Astrocyte (in vitro differentiated cells and primary cell): ENCODE measurements around the gene KAT2A. TPM values are rescaled to one million over a fixed set of nuclear protein-coding genes. Genes with fewer than 3 reads are reported as not detected.

Source experiments
- DNase-seq: peaks from one replicate; pipeline ENCODE4 v3.0.0-alpha.2; 2010; ENCODE audit warnings: low read depth
- FAIRE-seq: peaks from 2 replicates; lab custom pipeline; 2011; peaks lifted over from hg19 to GRCh38; lab: Jason Lieb, UNC
- H2AFZ ChIP-seq: 2 replicates; pipeline ENCODE4 v1.6.0; 2012; ENCODE audit warnings: low read depth, low read length, inconsistent platforms
- H3K27ac ChIP-seq: 2 replicates; pipeline ENCODE4 v1.5.1; 2011; ENCODE audit warnings: low read depth, low read length, inconsistent platforms
- H3K27me3 ChIP-seq: 2 replicates; pipeline ENCODE4 v1.6.0; 2011; ENCODE audit warnings: low read length, inconsistent platforms; ENCODE audit not compliant: insufficient read depth
- H3K36me3 ChIP-seq: 2 replicates; pipeline ENCODE4 v1.5.1; 2011; ENCODE audit warnings: low read length, inconsistent platforms; ENCODE audit not compliant: insufficient read depth
- H3K4me1 ChIP-seq: 2 replicates; pipeline ENCODE4 v1.5.1; 2011; ENCODE audit warnings: low read length, inconsistent platforms; ENCODE audit not compliant: insufficient read depth
- H3K4me2 ChIP-seq: 2 replicates; pipeline ENCODE4 v1.6.0; 2012; ENCODE audit warnings: low read length, inconsistent platforms
- H3K4me3 ChIP-seq: 2 replicates; pipeline ENCODE4 v1.5.1; 2011; ENCODE audit warnings: low read depth, mild to moderate bottlenecking, low read length, inconsistent platforms; ENCODE audit not compliant: insufficient read depth
- H3K79me2 ChIP-seq: 2 replicates; pipeline ENCODE4 v1.6.0; 2012; ENCODE audit warnings: mild to moderate bottlenecking, low read length, inconsistent platforms; ENCODE audit not compliant: insufficient read depth
- H3K9ac ChIP-seq: 2 replicates; pipeline ENCODE4 v1.6.0; 2012; ENCODE audit warnings: mild to moderate bottlenecking, low read length, inconsistent platforms
- H3K9me3 ChIP-seq: 2 replicates; pipeline ENCODE4 v1.5.1; 2012; ENCODE audit warnings: low read depth, mild to moderate bottlenecking, low read length, inconsistent platforms; ENCODE audit not compliant: insufficient read depth
- H4K20me1 ChIP-seq: 2 replicates; pipeline ENCODE4 v1.6.0; 2012; ENCODE audit warnings: low read length, inconsistent platforms; ENCODE audit not compliant: insufficient read depth
- H3K27ac Mint-ChIP-seq: one replicate; pipeline ENCODE4 v1.8.0; 2021; ENCODE audit warnings: mild to moderate bottlenecking, mixed read lengths; ENCODE audit not compliant: unreplicated experiment
- H3K27me3 Mint-ChIP-seq: one replicate; pipeline ENCODE4 v1.8.0; 2021; ENCODE audit warnings: low read depth, mixed read lengths; ENCODE audit not compliant: unreplicated experiment
- H3K36me3 Mint-ChIP-seq: one replicate; pipeline ENCODE4 v1.8.0; 2021; ENCODE audit warnings: low read depth, mixed read lengths; ENCODE audit not compliant: unreplicated experiment
- H3K4me1 Mint-ChIP-seq: one replicate; pipeline ENCODE4 v1.8.0; 2021; ENCODE audit warnings: low read depth, mixed read lengths; ENCODE audit not compliant: unreplicated experiment
- H3K4me3 Mint-ChIP-seq: one replicate; pipeline ENCODE4 v1.8.0; 2021; ENCODE audit warnings: mild to moderate bottlenecking, moderate library complexity, mixed read lengths; ENCODE audit not compliant: unreplicated experiment
- H3K9me3 Mint-ChIP-seq: one replicate; pipeline ENCODE4 v1.8.0; 2021; ENCODE audit warnings: mild to moderate bottlenecking, mixed read lengths; ENCODE audit not compliant: unreplicated experiment
- CTCF ChIP-seq: IDR thresholded peaks from 2 replicates; pipeline ENCODE4 v1.5.1; 2011; ENCODE audit warnings: low read depth, mild to moderate bottlenecking, inconsistent platforms, low read length, moderate library complexity; ENCODE audit not compliant: insufficient read depth
- EZH2 ChIP-seq: IDR thresholded peaks from 2 replicates; pipeline ENCODE4 v1.6.1; 2012; ENCODE audit warnings: mild to moderate bottlenecking, low read length, inconsistent platforms; ENCODE audit not compliant: insufficient read depth
- total RNA-seq: library from RNA; stranded (reverse); gene quantifications from 2 replicates; pipeline ENCODE4 v1.2.1, GENCODE V29; 2021

The KAT2A gene
- total RNA-seq, 1 donor from 2014 or later, result 23.6 TPM

GRCh38 chr17:42159796-42160530, 38.8 kb upstream of the KAT2A start:
- no peaks in the 10 kb centered on the region for H3K9me3 ChIP-seq
- TF ChIP-seq EZH2 (no peak), CTCF (no peak)
- Mint-ChIP-seq H3K9me3 (no peaks in the 10 kb centered on the region), H3K4me3 (no peak overlapping the region), H3K4me1 (no peaks in the 10 kb centered on the region), H3K27me3 (peaks cover 6% of the 10 kb centered on the region), H3K27ac (no peak overlapping the region), H3K36me3 (no peaks in the 10 kb centered on the region)
- FAIRE-seq, result no peak
- no peaks in the 10 kb centered on the region for H3K27me3 ChIP-seq
- H3K9ac ChIP-seq, result no peak overlapping the region
- no peak overlapping the region for H3K4me3 ChIP-seq
- H3K36me3 ChIP-seq, result no peaks in the 10 kb centered on the region
- DNase-seq, result no peak
- no peak overlapping the region for H3K27ac ChIP-seq
- H3K79me2 ChIP-seq, result no peaks in the 10 kb centered on the region
- H2AFZ ChIP-seq, result no peak overlapping the region
- peaks cover 6% of the 10 kb centered on the region for H3K4me1 ChIP-seq
- no peak overlapping the region for H3K4me2 ChIP-seq
- no peaks in the 10 kb centered on the region for H4K20me1 ChIP-seq

GRCh38 chr17:42155614-42156045, 34.5 kb upstream of the KAT2A start:
- TF ChIP-seq EZH2 (no peak), CTCF (no peak)
- H3K4me3 Mint-ChIP-seq, result peak overlapping the region; percentile 94
- H3K27ac ChIP-seq, result no peak overlapping the region
- peak overlapping the region; percentile 99 for H3K9ac ChIP-seq
- DNase-seq (no peak), FAIRE-seq (no peak)
- H2AFZ ChIP-seq, result peak overlapping the region; percentile 81
- peaks cover 3% of the 10 kb centered on the region for H3K36me3 ChIP-seq
- H3K9me3 ChIP-seq, result no peaks in the 10 kb centered on the region
- peaks cover 6% of the 10 kb centered on the region for H3K4me1 Mint-ChIP-seq
- H3K4me3 ChIP-seq, result peak overlapping the region; percentile 96
- H4K20me1 ChIP-seq, result peaks cover 39% of the 10 kb centered on the region
- H3K4me1 ChIP-seq, result peaks cover 16% of the 10 kb centered on the region
- peaks cover 42% of the 10 kb centered on the region for H3K79me2 ChIP-seq
- no peaks in the 10 kb centered on the region for H3K27me3 ChIP-seq
- peaks cover 5% of the 10 kb centered on the region for H3K36me3 Mint-ChIP-seq
- peak overlapping the region; percentile 90 for H3K4me2 ChIP-seq
- H3K27ac Mint-ChIP-seq, result peak overlapping the region; percentile 92
- no peaks in the 10 kb centered on the region for H3K9me3 Mint-ChIP-seq
- no peaks in the 10 kb centered on the region for H3K27me3 Mint-ChIP-seq
